ENCODE data around the gene RARS1.

RARS1 gene

DNA sequence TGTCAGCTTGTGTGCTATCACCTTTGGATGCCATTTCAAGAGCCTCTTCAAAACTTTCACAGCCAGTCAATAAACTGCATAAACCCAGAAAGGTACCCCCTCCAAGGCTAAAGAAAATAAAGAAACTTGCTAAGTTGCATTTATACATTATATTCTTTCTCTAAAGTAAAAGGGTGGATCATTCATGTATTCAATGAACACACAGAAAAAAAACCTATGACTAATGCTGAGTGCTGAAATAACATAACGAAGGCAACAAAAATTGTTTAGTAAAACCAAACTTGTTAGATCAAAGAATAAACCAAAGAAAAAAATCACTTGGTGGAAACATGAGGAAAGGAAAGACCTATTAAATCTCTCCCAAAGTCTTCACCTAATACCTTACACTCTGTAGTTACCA, 77.7 kb downstream of the RARS1 start:
- DNase-seq, result no peak

- DNase-seq, result no peak
These were observed 82.5 kb downstream of the RARS1 start for GRCh38 chr5:168568738-168569137.
